Natural killer cell treated with Interleukin-12 subunit alpha and Interleukin-12 subunit beta and Interleukin-15 and Interleukin-18, amount 100 ng/mL, for 72 hours (primary cell): ENCODE data around the gene WTIP. TPM values are rescaled to one million over a fixed set of nuclear protein-coding genes. Genes with fewer than 3 reads are reported as not detected.

ENCODE experiments used
- ATAC-seq, 2 donors: fragments of 150-1000 bp; cut with Tn5 transposase in 1 of 2; sonication (Bioruptor Pico), chemical (Tn5 transposase) in 1 of 2; 2 replicates each; pipeline ENCODE4 v1.10.0; 2021
- DNase-seq: peaks from one replicate; pipeline ENCODE4 v3.0.0; 2022; ENCODE audit warnings: low spot score
- H3K27ac Mint-ChIP-seq, 2 donors: 1 replicate in 1 of 2; 2 replicates in 1 of 2; pipeline ENCODE4 v1.8.0; 2022; ENCODE audit warnings: mixed read lengths in 2 of 2, mild to moderate bottlenecking in 1 of 2, moderate library complexity in 1 of 2
- H3K27me3 Mint-ChIP-seq, 2 donors: 1 replicate in 1 of 2; 2 replicates in 1 of 2; pipeline ENCODE4 v1.8.0; 2022; ENCODE audit warnings: mixed read lengths in 2 of 2
- H3K36me3 Mint-ChIP-seq: one replicate; pipeline ENCODE4 v1.8.0; 2022; ENCODE audit warnings: mixed read lengths
- H3K4me1 Mint-ChIP-seq, 2 donors: 1 replicate in 1 of 2; 2 replicates in 1 of 2; pipeline ENCODE4 v1.8.0; 2022; ENCODE audit warnings: low read depth in 2 of 2, mixed read lengths in 2 of 2, mild to moderate bottlenecking in 1 of 2
- H3K4me3 Mint-ChIP-seq: one replicate; pipeline ENCODE4 v1.8.0; 2022; ENCODE audit warnings: mixed read lengths
- H3K9me3 Mint-ChIP-seq: 2 replicates; pipeline ENCODE4 v1.8.0; 2022; ENCODE audit warnings: mixed read lengths
- total RNA-seq, 2 donors: library from RNA; stranded (reverse); gene quantifications; one replicate each; pipeline ENCODE4 v1.2.3, GENCODE V29; 2022

The WTIP gene
- total RNA-seq, 2 donors from 2014 or later = 1.1 to 1.2 TPM

DNA sequence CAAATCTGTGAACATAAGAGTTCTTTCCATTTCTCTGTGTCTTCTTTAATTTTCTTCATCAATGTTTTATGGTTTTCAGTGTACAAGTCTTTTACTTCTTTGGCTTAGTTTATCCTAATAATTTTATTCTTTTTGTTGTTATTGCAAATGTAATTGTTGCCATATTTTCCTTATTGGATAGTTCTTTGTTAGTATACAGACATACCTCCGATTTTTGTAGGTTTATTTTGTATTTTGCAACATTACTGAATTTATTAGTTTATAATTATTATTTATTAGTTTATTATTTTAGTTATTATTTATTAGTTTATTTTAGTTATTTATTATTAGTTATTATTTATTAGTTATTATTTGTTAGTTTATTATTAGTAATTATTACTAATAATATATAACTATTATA is 43.4 kb downstream of the WTIP start:
- no peaks in the 10 kb centered on the region for H3K36me3 Mint-ChIP-seq
- no peaks in the 10 kb centered on the region for H3K9me3 Mint-ChIP-seq
- H3K27ac Mint-ChIP-seq = no peak overlapping the region

GRCh38 chr19:34534206-34534605 is 52.6 kb downstream of the WTIP start:
- H3K9me3 Mint-ChIP-seq = no peaks in the 10 kb centered on the region
- peaks cover 42 to 61% of the 10 kb centered on the region in 2 donors for H3K27me3 Mint-ChIP-seq
- DNase-seq (no peak), ATAC-seq (no peak)
- no peaks in the 10 kb centered on the region for H3K4me1 Mint-ChIP-seq
- H3K27ac Mint-ChIP-seq = no peak overlapping the region
- no peaks in the 10 kb centered on the region for H3K36me3 Mint-ChIP-seq
- no peak overlapping the region for H3K4me3 Mint-ChIP-seq

More for the DNA sequence above, 43.4 kb downstream of the WTIP start:
- no peak overlapping the region for H3K4me3 Mint-ChIP-seq
- peaks cover 27 to 41% of the 10 kb centered on the region in 2 donors for H3K27me3 Mint-ChIP-seq
- DNase-seq (no peak), ATAC-seq (no peak)
- no peaks in the 10 kb centered on the region for H3K4me1 Mint-ChIP-seq

- H3K36me3 Mint-ChIP-seq = peaks cover 10% of the 10 kb centered on the region
- peaks cover 29 to 40% of the 10 kb centered on the region in 2 donors for H3K27me3 Mint-ChIP-seq
- DNase-seq = no peak
- no peak overlapping the region for H3K4me3 Mint-ChIP-seq
- peaks cover 4% of the 10 kb centered on the region for H3K9me3 Mint-ChIP-seq
- H3K27ac Mint-ChIP-seq = no peak overlapping the region
- H3K4me1 Mint-ChIP-seq = no peaks in the 10 kb centered on the region
- ATAC-seq = no peak
Measured at GRCh38 chr19:34539396-34539795, 57.8 kb downstream of the WTIP start.

GRCh38 chr19:34540811-34541557 is 59.4 kb downstream of the WTIP start:
- peaks cover 10% of the 10 kb centered on the region for H3K36me3 Mint-ChIP-seq
- H3K27me3 Mint-ChIP-seq = peaks cover 20 to 28% of the 10 kb centered on the region in 2 donors
- no peak for ATAC-seq
- H3K4me3 Mint-ChIP-seq = no peak overlapping the region
- H3K9me3 Mint-ChIP-seq = peaks cover 4% of the 10 kb centered on the region
- H3K4me1 Mint-ChIP-seq = no peaks in the 10 kb centered on the region
- no peak for DNase-seq
- no peak overlapping the region for H3K27ac Mint-ChIP-seq

DNA sequence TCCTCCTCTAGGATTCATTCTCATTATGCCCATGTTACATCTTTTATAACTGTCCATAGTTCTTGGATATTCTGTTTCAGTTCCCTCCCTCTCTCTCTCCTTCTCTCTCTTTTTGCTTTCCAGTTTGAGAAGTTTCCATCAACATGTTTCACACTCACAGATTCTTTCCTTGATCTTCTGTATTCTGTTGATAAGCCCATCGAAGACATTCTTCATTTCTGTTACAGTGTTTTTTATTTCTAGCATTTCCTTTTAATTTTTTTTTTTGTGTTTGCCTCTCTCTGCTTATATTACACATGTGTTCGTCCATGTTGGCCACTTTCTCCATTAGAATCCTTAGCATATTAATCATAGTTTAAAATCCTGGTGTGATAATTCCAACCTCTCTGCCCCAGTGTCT is 68.3 kb downstream of the WTIP start:
- DNase-seq = no peak
- Mint-ChIP-seq H3K36me3 (peaks cover 21% of the 10 kb centered on the region), H3K4me1 (no peaks in the 10 kb centered on the region), H3K4me3 (no peak overlapping the region), H3K27ac (no peak overlapping the region), H3K9me3 (peaks cover 12% of the 10 kb centered on the region), H3K27me3 (peaks cover 14 to 25% of the 10 kb centered on the region in 2 donors)
- no peak for ATAC-seq

GRCh38 chr19:34555447-34555846 is 73.9 kb downstream of the WTIP start:
- Mint-ChIP-seq H3K27me3 (peaks cover 24 to 33% of the 10 kb centered on the region in 2 donors), H3K4me1 (no peaks in the 10 kb centered on the region), H3K9me3 (no peaks in the 10 kb centered on the region), H3K4me3 (no peak overlapping the region), H3K27ac (no peak overlapping the region), H3K36me3 (peaks cover 2% of the 10 kb centered on the region)
- ATAC-seq (no peak), DNase-seq (no peak)

- Mint-ChIP-seq H3K27ac (no peak overlapping the region), H3K36me3 (no peaks in the 10 kb centered on the region), H3K9me3 (no peaks in the 10 kb centered on the region), H3K27me3 (peaks cover 24 to 34% of the 10 kb centered on the region in 2 donors), H3K4me1 (no peaks in the 10 kb centered on the region), H3K4me3 (no peak overlapping the region)
- DNase-seq (no peak), ATAC-seq (no peak)
Measured at GRCh38 chr19:34556488-34556887, 74.9 kb downstream of the WTIP start.

DNA sequence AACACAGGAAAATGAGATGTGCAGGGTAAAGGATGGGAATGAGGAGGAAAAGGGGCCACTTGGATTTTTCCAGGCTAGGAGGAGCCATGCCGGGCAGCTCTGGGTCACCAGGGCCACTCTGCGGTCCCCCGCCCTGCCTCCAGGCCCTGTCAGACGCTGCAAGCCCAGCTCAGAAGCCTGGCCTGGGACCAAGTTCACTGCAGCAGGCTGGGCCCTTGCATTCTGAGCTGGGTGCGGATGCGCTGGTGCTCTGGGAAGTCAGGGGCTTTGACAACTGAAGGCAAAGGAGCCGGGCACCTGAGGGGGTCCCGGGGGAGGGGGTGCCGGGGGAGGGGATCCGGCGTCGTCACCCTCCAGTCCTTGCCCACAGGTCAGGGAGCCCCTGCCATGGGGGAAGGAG is 77.5 kb downstream of the WTIP start:
- no peaks in the 10 kb centered on the region for H3K36me3 Mint-ChIP-seq
- no peaks in the 10 kb centered on the region for H3K9me3 Mint-ChIP-seq
- no peaks in the 10 kb centered on the region for H3K4me1 Mint-ChIP-seq
- ATAC-seq (no peak), DNase-seq (no peak)
- H3K27ac Mint-ChIP-seq = no peak overlapping the region
- H3K27me3 Mint-ChIP-seq = peaks cover 22 to 29% of the 10 kb centered on the region in 2 donors
- H3K4me3 Mint-ChIP-seq = no peak overlapping the region

GRCh38 chr19:34560229-34560628 is 78.7 kb downstream of the WTIP start:
- ATAC-seq (no peak), DNase-seq (no peak)
- Mint-ChIP-seq H3K4me1 (no peaks in the 10 kb centered on the region), H3K4me3 (no peak overlapping the region), H3K9me3 (peaks cover 4% of the 10 kb centered on the region), H3K27ac (no peak overlapping the region), H3K27me3 (peaks cover 20 to 30% of the 10 kb centered on the region in 2 donors), H3K36me3 (peaks cover 4% of the 10 kb centered on the region)

Other genes starting within 250 kb of the WTIP start
- 10 to 100 TPM in 1 of 2 donors, 1 to 10 TPM in 1; 9.6 to 13.3 TPM for gene GARRE1, start 227.2 kb upstream of the WTIP start, total RNA-seq
- 100 to 1,000 TPM; 394 to 516 TPM for gene GPI, start 116.6 kb upstream of the WTIP start, total RNA-seq
- 10 to 100 TPM; 18.2 to 28.4 TPM for gene PDCD2L, start 77.4 kb upstream of the WTIP start, total RNA-seq
- 100 to 1,000 TPM; 121 to 180 TPM for gene UBA2, start 53.4 kb upstream of the WTIP start, total RNA-seq
- under 1 TPM; 0.57 to 0.81 TPM for gene SCGB2B2, start 195.4 kb downstream of the WTIP start, total RNA-seq
- 10 to 100 TPM; 14.4 to 17.6 TPM for gene ZNF302, start 195.9 kb downstream of the WTIP start, total RNA-seq